Transverse colon (tissue), 4 donors: ENCODE data around the gene SOS1. TPM values are rescaled to one million over a fixed set of nuclear protein-coding genes. Genes with fewer than 3 reads are reported as not detected.

Experiments
- DNase-seq: peaks from one replicate; pipeline ENCODE4 v3.0.0-alpha.2; 2019
- H3K27ac ChIP-seq, 4 donors: fragments of 200-600 bp; sonication (generic); 2 replicates each; pipeline ENCODE4 v1.5.1; 2016 to 2018; ENCODE audit warnings: inconsistent platforms in 4 of 4
- H3K27me3 ChIP-seq: fragments of 200-600 bp; sonication (generic); 2 replicates; pipeline ENCODE4 v1.5.1; 2017; ENCODE audit warnings: inconsistent platforms
- H3K36me3 ChIP-seq, 4 donors: fragments of 200-600 bp; sonication (generic); 2 replicates each; pipeline ENCODE4 v1.5.1; 2017 to 2019; ENCODE audit warnings: inconsistent platforms in 4 of 4
- H3K4me1 ChIP-seq, 4 donors: fragments of 200-600 bp; sonication (generic); 2 replicates each; pipeline ENCODE4 v1.5.1; 2017 to 2020; ENCODE audit warnings: inconsistent platforms in 4 of 4
- H3K4me3 ChIP-seq, 4 donors: fragments of 200-600 bp; sonication (generic); 1 replicate in 1 of 4; 2 replicates in 3 of 4; pipeline versions ENCODE4 v1.5.1 to v1.6.1; 2017 to 2019; ENCODE audit warnings: inconsistent platforms in 4 of 4
- H3K9me3 ChIP-seq, 2 donors: fragments of 200-600 bp; sonication (generic); 2 replicates each; pipeline ENCODE4 v1.5.1; 2017 to 2019; ENCODE audit warnings: inconsistent platforms in 2 of 2
- CTCF ChIP-seq, 5 experiments: fragments of 200-600 bp in 3 of 5; fragments of 450-650 bp in 2 of 5; sonication (generic) in 3 of 5; IDR thresholded peaks; 1 replicate in 2 of 5; 2 replicates in 3 of 5; pipeline ENCODE4 v1.5.1; 2016 to 2017; ENCODE audit warnings: antibody characterized with exemption in 5 of 5, inconsistent platforms in 3 of 5, mild to moderate bottlenecking in 2 of 5, moderate library complexity in 1 of 5
- EP300 ChIP-seq: sonication (generic); formaldehyde crosslinking; IDR thresholded peaks from one replicate; pipeline ENCODE4 v1.6.1; 2017; ENCODE audit warnings: antibody characterized with exemption, low read depth
- POLR2A ChIP-seq: fragments of 450-650 bp; IDR thresholded peaks from one replicate; pipeline ENCODE4 v1.6.1; 2016; ENCODE audit warnings: antibody characterized with exemption, mild to moderate bottlenecking, moderate library complexity
- POLR2AphosphoS5 ChIP-seq, 3 donors: sonication (generic); formaldehyde crosslinking; IDR thresholded peaks; one replicate each; pipeline ENCODE4 v1.6.1; 2016; ENCODE audit warnings: antibody characterized with exemption in 3 of 3
- WGBS, 2 donors: methylation state at CpG; one replicate each; pipeline ENCODE4 v1.1.5; 2018; ENCODE audit warnings: low coverage in 1 of 2; 5-methylcytosine and 5-hydroxymethylcytosine counted together
- in situ Hi-C, 4 donors: fragments of 200-750 bp; cut with MboI; loops; one replicate each; pipeline versions ENCODE4 v1.15.0 to v1.15.1; 2017; ENCODE audit warnings: low sequenced_read_pairs in 3 of 4, low pct_ligation_motif_present in 1 of 4, low pct_unique_long_range_greater_than_20kb in 1 of 4
- intact Hi-C: fragments of 100-400 bp; cut with DNase I; formaldehyde crosslinking; loops from one replicate; pipeline ENCODE4 v1.15.1; 2023; ENCODE audit warnings: low total_unique reads
- total RNA-seq, 4 donors: library from RNA; depleted of rRNA; stranded (reverse); fragments of >200 nt; gene quantifications; one replicate each; pipeline ENCODE4 v1.1.0, GENCODE V29; 2016

SOS1 gene
- total RNA-seq, 4 donors from 2014 or later, result 13.9 to 43.8 (median 23.0) TPM

- in situ Hi-C loops, result no loop called here
- H3K9me3 ChIP-seq, result no peaks in the 10 kb centered on the region
- H3K27ac ChIP-seq, result no peak overlapping the region
- no peak overlapping the region for H3K4me3 ChIP-seq
- no peaks in the 10 kb centered on the region for H3K27me3 ChIP-seq
- WGBS, 2 donors, result 83 to 91% methylated on average over 1 of the region's 1 CpG
- H3K36me3 ChIP-seq, result peaks cover 0 to 3% (median 0%) of the 10 kb centered on the region in 4 donors
- TF ChIP-seq POLR2AphosphoS5 (IDR thresholded peaks at IDR 0.05) (no peak), CTCF (IDR thresholded peaks at IDR 0.05) (no peak), POLR2A (no peak), EP300 (no peak)
- intact Hi-C loops, result no loop called here
- DNase-seq, result no peak
- H3K4me1 ChIP-seq, result peaks cover 0 to 51% (median 19%) of the 10 kb centered on the region in 4 donors
Observed at GRCh38 chr2:39115556-39115955, 5.3 kb downstream of the SOS1 start.

GRCh38 chr2:39114771-39115170 is 6.1 kb downstream of the SOS1 start:
- Histone ChIP-seq H3K27me3 (no peaks in the 10 kb centered on the region), H3K4me3 (no peak overlapping the region), H3K9me3 (no peaks in the 10 kb centered on the region), H3K27ac (no peak overlapping the region), H3K4me1 (peaks cover 0 to 52% (median 19%) of the 10 kb centered on the region in 4 donors), H3K36me3 (peaks cover 0 to 3% (median 0%) of the 10 kb centered on the region in 4 donors)
- 94% methylated on average over 3 of the region's 3 CpGs for WGBS, 2 donors
- intact Hi-C loops (no loop called here), in situ Hi-C loops (no loop called here)
- TF ChIP-seq POLR2A, result no peak
- no peak for DNase-seq

- Histone ChIP-seq H3K27me3 (no peaks in the 10 kb centered on the region), H3K4me1 (peaks cover 0 to 18% (median 4%) of the 10 kb centered on the region in 4 donors), H3K4me3 (no peak overlapping the region), H3K36me3 (peaks cover 0 to 3% (median 0%) of the 10 kb centered on the region in 4 donors), H3K27ac (no peak overlapping the region), H3K9me3 (no peaks in the 10 kb centered on the region)
- no peak for DNase-seq
- WGBS, 2 donors, result 88 to 100% methylated on average over 1 of the region's 1 CpG
- intact Hi-C loops (no loop called here), in situ Hi-C loops (no loop called here)
- TF ChIP-seq POLR2AphosphoS5 (IDR thresholded peaks at IDR 0.05), result no peak
- no peak for TF ChIP-seq CTCF (IDR thresholded peaks at IDR 0.05)
- no peak for TF ChIP-seq POLR2A
- no peak for TF ChIP-seq EP300
Observed at GRCh38 chr2:39109537-39109936, 11.3 kb downstream of the SOS1 start.

DNA sequence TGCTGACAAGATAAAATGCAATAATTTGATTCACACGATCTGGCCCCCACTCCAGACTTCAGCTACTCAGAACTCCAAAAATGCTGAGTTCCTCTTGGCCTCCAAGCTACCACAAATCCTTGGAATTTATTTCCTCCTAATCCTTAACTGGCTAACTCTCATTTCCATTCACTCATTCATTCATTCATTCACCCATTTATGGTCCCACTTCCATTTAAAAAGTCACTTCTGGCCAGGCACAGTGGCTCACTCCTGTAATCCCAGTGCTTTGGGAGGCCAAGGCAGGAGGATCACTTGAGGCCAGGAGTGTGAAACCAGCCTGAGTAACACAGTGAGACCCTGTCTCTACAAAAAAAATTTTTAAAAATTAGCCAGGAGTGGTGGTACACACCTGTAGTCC is 12.5 kb downstream of the SOS1 start:
- H3K27me3 ChIP-seq, result no peaks in the 10 kb centered on the region
- H3K36me3 ChIP-seq, result peaks cover 0 to 3% (median 0%) of the 10 kb centered on the region in 4 donors
- peaks cover 0 to 13% (median 5%) of the 10 kb centered on the region in 4 donors for H3K4me1 ChIP-seq
- H3K9me3 ChIP-seq, result no peaks in the 10 kb centered on the region
- no peak overlapping the region for H3K27ac ChIP-seq
- intact Hi-C loops (no loop called here), in situ Hi-C loops (no loop called here)
- DNase-seq, result no peak
- TF ChIP-seq CTCF (IDR thresholded peaks at IDR 0.05), result no peak
- no peak for TF ChIP-seq POLR2A
- TF ChIP-seq EP300, result no peak
- 65% methylated on average over 1 of the region's 1 CpG; no CpG with 5 or more reads in 1 of the 2 donors for WGBS, 2 donors
- H3K4me3 ChIP-seq, result no peak overlapping the region

DNA sequence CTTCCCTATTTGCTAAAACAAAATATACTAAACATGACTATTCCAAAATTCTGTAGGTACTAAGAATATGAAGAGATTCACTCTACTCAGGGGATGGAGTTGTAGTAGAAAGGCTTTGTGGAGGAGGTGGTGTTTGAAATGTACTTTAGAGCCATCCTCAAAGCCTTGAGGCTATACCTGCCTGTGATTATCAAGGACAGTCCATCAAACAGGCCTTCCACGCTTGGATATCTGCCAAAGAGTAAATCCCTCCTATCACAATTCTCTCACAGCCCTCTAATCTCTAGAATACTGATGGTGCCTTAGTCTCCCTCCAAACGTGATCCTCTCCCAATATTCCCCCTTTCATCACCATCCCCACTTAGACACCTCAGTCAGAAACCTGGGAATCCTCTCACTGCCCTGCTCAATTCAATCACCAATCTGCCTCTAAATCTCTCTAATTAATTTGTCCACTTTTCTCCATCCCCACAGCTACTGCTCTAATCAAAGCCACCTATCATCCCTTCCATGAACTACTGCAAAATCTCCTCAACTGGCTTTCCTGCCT is 13.1 kb downstream of the SOS1 start:
- DNase-seq, result no peak
- in situ Hi-C loops (no loop called here), intact Hi-C loops (no loop called here)
- 43 to 70% methylated on average over 1 to 2 of the region's 2 CpGs for WGBS, 2 donors
- H3K4me3 ChIP-seq, result no peak overlapping the region
- peaks cover 0 to 13% (median 5%) of the 10 kb centered on the region in 4 donors for H3K4me1 ChIP-seq
- H3K27ac ChIP-seq, result no peak overlapping the region
- H3K36me3 ChIP-seq, result peaks cover 0 to 3% (median 0%) of the 10 kb centered on the region in 4 donors
- H3K27me3 ChIP-seq, result no peaks in the 10 kb centered on the region
- TF ChIP-seq EP300 (no peak), POLR2A (no peak), POLR2AphosphoS5 (IDR thresholded peaks at IDR 0.05) (no peak), CTCF (IDR thresholded peaks at IDR 0.05) (no peak)
- H3K9me3 ChIP-seq, result no peaks in the 10 kb centered on the region
